ENCODE results near the gene SHISAL1. TPM values are rescaled to one million over a fixed set of nuclear protein-coding genes. Genes with fewer than 3 reads are reported as not detected.
A peak's percentile ranks its signal among the peaks of the same experiment; 100 is the strongest.

Gene SHISAL1
- total RNA-seq, 1 donor: 11.4 TPM

DNA sequence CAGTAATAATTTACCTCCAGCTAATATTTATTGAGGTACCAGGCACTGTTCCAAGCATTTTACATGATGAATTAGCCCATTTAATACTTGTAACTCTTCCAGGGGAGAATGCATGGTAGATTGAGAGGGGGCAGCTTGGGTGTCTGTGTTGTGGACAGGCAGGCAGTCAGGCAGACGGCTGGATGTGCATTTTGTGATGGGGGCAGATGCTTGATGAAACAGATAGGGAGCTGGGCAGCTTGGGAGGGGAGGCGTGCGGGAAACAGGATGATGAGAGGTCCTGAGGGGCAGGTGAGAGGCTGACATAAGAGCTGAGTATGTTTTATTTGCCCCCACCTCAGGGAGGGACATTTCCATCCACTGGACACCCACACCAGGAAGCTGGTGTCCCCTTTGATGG is 33.1 kb upstream of the SHISAL1 start:
- H3K4me3 ChIP-seq (ENCODE audit: low read depth, low read length): no peak overlapping the region
- TF ChIP-seq, protein P1, sequence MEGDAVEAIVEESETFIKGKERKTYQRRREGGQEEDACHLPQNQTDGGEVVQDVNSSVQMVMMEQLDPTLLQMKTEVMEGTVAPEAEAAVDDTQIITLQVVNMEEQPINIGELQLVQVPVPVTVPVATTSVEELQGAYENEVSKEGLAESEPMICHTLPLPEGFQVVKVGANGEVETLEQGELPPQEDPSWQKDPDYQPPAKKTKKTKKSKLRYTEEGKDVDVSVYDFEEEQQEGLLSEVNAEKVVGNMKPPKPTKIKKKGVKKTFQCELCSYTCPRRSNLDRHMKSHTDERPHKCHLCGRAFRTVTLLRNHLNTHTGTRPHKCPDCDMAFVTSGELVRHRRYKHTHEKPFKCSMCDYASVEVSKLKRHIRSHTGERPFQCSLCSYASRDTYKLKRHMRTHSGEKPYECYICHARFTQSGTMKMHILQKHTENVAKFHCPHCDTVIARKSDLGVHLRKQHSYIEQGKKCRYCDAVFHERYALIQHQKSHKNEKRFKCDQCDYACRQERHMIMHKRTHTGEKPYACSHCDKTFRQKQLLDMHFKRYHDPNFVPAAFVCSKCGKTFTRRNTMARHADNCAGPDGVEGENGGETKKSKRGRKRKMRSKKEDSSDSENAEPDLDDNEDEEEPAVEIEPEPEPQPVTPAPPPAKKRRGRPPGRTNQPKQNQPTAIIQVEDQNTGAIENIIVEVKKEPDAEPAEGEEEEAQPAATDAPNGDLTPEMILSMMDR (IDR thresholded peaks at IDR 0.05; ENCODE audit: insufficient read depth, low read length): no peak
- no peak for DNase-seq (ENCODE audit: low read depth)

DNA sequence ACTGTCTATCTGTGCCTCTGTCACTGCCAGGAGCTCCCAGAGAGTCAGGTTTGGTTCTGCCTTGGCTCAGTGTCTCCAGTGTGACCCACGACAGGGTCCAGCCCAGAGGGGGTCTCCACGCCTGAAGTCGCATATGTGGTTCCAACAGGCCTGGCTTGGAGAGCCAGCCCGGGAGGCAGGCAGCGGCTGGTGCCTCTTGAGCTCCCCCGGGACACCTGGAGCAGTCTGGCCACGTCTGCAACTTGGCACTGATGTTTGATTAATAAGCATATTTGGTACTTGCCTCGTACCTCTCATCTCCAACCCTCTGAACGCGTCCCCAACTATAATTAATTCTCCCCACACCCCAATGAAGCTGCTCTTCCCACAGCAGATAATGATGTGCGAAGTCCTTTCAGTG is 31.7 kb upstream of the SHISAL1 start:
- no peak for DNase-seq (ENCODE audit: low read depth)
- H3K4me3 ChIP-seq (ENCODE audit: low read depth, low read length): no peak overlapping the region
- TF ChIP-seq, protein P1 (IDR thresholded peaks at IDR 0.05; ENCODE audit: insufficient read depth, low read length): no peak

DNA sequence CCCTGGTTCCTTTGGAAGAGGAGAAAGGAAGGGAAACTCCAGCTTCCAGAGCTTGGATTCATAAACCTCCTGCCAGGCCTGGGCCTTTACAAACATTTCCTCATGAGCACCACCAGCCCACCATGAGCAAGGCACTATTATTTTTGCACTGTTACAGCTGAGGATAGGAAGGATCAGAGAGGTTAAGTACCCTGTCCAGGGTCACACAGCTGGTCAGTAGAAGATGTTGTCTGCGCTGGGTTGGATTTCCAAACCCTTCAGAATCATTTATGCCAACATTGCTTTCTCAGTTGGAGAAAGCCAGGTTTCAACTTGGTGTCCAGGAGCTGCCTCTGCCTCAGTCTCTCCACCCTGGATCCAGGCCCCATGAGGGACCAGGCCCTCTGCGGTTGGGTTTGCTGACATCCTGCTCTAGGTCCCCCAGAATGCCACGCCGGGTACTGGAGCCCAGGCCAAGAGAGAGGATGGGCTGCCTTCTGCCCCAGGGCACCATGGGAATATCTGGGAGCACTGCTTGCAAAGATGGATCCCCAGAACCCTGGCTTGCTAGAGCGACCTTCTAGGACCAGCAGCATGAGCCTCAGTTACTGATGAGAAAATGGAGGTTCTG is 29.7 kb upstream of the SHISAL1 start:
- H3K4me3 ChIP-seq (ENCODE audit: low read depth, low read length): no peak overlapping the region
- TF ChIP-seq, protein P1 (IDR thresholded peaks at IDR 0.05; ENCODE audit: insufficient read depth, low read length): no peak
- DNase-seq (ENCODE audit: low read depth): no peak

DNA sequence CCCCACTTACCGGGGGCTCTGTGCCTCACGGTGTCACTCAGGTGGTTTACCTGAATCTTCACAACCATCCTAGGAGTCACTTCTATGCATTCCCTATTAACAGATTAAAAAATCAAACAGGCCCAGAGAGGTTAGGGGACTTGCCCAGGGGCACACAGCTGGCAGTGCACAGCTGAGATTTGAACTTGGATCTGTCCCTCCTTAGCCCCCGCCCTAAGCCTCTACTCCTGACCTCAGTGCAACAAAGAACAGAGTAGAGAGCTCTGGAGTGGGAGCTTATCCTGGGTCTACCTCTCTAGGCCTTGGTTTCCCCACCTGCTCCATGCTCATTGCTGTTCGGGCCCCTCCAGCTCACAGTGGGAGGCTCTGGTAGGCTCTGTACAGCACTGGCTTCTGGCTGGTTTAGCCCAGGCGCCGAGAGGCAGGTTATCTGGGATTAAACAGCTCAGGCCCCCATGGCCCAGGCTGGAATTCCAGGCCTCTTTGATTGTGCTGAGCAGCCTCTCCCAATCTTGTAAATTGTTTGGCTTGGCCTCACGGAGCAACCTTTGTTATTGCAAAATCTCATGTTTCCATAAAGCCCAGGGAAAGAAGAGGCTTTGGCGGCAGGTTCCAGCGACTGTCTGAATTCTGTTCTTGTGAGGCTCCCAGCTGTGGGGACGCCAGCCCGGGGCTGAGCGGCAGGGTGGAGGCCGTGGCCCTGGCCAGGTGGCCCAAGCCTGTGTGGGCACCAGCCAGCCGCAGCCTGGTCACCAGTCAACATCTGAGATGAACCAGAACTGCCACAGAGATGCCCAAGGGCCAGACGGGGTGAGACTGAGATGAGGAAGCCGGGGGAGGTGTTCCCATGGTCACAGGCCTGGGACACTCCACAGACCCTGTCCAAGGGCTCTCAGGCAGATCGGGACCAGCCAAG is 28.9 kb upstream of the SHISAL1 start:
- peak; percentile 87 for DNase-seq (ENCODE audit: low read depth)
- H3K4me3 ChIP-seq (ENCODE audit: low read depth, low read length): no peak overlapping the region
- TF ChIP-seq, protein P1 (IDR thresholded peaks at IDR 0.05; ENCODE audit: insufficient read depth, low read length): no peak

DNA sequence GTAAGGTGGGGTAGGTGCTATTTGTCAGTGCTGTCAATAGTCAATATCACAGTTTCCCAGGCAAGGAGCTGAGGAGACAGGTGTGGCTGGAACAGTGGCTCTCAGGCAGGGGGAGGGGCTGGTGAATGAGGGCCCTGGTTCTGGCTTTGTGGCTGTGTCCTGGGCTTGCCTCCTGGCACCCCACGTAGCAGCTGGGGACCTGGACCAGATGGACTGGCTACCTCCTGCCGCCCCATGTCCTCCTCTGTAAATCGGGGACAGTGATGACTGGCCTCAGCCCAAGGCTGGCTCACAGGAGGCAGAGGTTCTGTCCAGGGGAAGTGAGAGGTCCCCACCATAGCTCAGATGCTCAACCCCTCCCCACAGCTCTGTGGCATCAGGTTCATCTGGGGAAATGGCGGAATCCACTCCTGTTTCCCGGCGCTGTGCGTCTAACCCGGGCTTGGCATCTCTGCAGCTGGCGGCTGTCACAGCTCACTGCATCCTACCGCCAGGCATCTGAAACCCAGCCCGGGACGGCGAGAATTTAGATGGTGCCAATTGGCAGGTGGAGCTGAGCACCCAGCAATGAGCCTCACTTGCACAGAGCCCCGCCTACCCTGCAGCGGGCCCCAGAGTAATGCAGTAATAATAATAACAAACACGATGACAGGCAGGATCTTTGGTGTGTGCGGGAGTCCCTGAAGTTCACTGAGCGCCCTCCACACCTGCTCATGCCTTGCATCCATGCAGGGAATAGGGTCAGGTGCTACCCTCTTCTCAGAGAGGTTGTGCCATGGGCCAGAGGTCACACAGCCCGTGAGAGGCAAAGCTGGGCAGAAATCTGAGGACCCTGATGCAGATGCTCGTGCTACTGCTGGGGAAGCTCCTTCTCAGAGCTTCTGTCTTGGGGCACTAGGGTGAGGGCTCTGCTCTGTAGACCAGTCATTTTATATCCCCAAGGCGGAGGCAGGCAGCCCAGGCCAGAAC is 27.8 kb upstream of the SHISAL1 start:
- DNase-seq (ENCODE audit: low read depth): no peak

DNA sequence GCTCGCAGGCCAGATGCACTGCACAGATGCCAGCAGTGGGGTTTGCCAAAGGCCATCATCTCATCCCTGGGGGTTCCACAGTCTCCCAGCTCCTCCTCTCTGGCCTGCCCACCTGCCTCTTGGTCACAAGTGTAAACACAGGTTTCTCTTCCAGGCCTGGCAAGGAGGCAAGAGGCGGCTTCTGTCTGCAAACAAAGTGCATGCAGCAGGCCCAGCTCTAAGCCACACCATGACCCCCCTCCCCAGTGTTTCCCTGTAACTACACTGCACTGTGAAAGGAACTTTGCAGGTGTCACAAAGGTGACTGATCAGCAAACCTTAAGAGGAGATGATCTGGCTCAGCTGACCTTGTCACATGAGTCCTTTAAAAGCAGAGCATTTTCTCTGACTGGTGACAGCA is 26.2 kb upstream of the SHISAL1 start:
- no peak overlapping the region for H3K4me3 ChIP-seq (ENCODE audit: low read depth, low read length)
- no peak for DNase-seq (ENCODE audit: low read depth)
- TF ChIP-seq, protein P1 (IDR thresholded peaks at IDR 0.05; ENCODE audit: insufficient read depth, low read length): no peak

More for the DNA sequence above, 27.8 kb upstream of the SHISAL1 start:
- TF ChIP-seq, protein P1 (IDR thresholded peaks at IDR 0.05; ENCODE audit: insufficient read depth, low read length): no peak
- H3K4me3 ChIP-seq (ENCODE audit: low read depth, low read length): no peak overlapping the region

Data from fibroblast of the aortic adventitia (primary cell).